Thyroid gland (tissue), 4 donors: ENCODE measurements around the gene ALKBH4. TPM values are rescaled to one million over a fixed set of nuclear protein-coding genes. Genes with fewer than 3 reads are reported as not detected.
"Not testable (repeated sequence)": the region's sequence is repeated elsewhere in the genome, so short reads cannot be mapped to it uniquely, and the experiment has no call there.

Experiments used
- DNase-seq, 2 donors: peaks; one replicate each; pipeline ENCODE4 v3.0.0-alpha.2; 2019
- H3K27ac ChIP-seq, 3 donors: fragments of 200-600 bp; sonication (generic); 1 replicate in 2 of 3; 2 replicates in 1 of 3; pipeline ENCODE4 v1.5.1; 2016 to 2019; ENCODE audit warnings: mild to moderate bottlenecking in 1 of 3, moderate library complexity in 1 of 3
- H3K27me3 ChIP-seq: fragments of 200-600 bp; sonication (generic); one replicate; pipeline ENCODE4 v1.5.1; 2019
- H3K36me3 ChIP-seq, 2 donors: fragments of 200-600 bp; sonication (generic); one replicate each; pipeline ENCODE4 v1.5.1; 2016 to 2019
- H3K4me1 ChIP-seq, 2 donors: fragments of 200-600 bp; sonication (generic); one replicate each; pipeline ENCODE4 v1.5.1; 2017 to 2019
- H3K4me3 ChIP-seq, 3 donors: fragments of 200-600 bp; sonication (generic); replicated peaks in 1 of 3; 1 replicate in 2 of 3; 2 replicates in 1 of 3; pipeline ENCODE4 v1.5.1; 2016; ENCODE audit warnings: mild to moderate bottlenecking in 1 of 3
- H3K9me3 ChIP-seq: fragments of 200-600 bp; sonication (generic); one replicate; pipeline ENCODE4 v1.5.1; 2017
- POLR2A ChIP-seq, 2 donors: fragments of 450-650 bp; IDR thresholded peaks; one replicate each; pipeline ENCODE4 v1.6.1; 2017; ENCODE audit warnings: antibody characterized with exemption in 2 of 2, mild to moderate bottlenecking in 2 of 2, moderate library complexity in 1 of 2
- WGBS, 2 donors: methylation state at CpG; one replicate each; pipeline ENCODE4 v1.1.5; 2017; 5-methylcytosine and 5-hydroxymethylcytosine counted together
- intact Hi-C: fragments of 100-400 bp; cut with DNase I; formaldehyde crosslinking; loops from one replicate; pipeline ENCODE4 v1.15.1; 2023
- total RNA-seq, 4 donors: library from RNA; depleted of rRNA; stranded (reverse); fragments of >200 nt; gene quantifications; one replicate each; pipeline ENCODE4 v1.2.3, GENCODE V29; 2016
- TF ChIP-seq, protein P1 (sequence below), 6 experiments: fragments of 200-600 bp in 3 of 6; fragments of 450-650 bp in 3 of 6; sonication (generic) in 3 of 6; IDR thresholded peaks; one replicate each; pipeline ENCODE4 v1.5.1; 2016 to 2019; ENCODE audit warnings: antibody characterized with exemption in 6 of 6, mild to moderate bottlenecking in 2 of 6, inconsistent platforms in 1 of 6, moderate library complexity in 1 of 6

Gene ALKBH4
- total RNA-seq, 4 donors from 2014 or later, result 16.9 to 42.2 (median 28.6) TPM

DNA sequence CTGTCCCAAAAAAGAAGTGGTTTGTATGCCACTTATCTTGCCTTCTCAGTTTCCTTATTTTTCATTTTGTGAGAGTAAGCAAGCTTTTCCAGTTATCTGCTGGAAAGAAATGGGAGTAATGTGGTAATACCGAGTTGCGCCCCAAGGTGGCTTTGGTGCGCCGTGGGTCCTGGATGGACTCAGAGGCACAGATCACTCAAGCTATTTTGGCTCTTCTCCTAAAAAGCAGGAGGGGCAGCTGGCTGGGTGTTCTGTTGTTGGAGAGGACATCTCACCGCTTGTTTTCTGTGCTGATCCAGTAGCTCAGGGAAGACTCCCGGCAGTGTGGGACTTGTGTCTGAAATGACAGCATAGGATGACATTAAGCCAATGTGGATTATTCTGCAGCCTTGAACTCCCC, 52.1 kb downstream of the ALKBH4 start:
- intact Hi-C loops, result no loop called here
- TF ChIP-seq, protein P1, sequence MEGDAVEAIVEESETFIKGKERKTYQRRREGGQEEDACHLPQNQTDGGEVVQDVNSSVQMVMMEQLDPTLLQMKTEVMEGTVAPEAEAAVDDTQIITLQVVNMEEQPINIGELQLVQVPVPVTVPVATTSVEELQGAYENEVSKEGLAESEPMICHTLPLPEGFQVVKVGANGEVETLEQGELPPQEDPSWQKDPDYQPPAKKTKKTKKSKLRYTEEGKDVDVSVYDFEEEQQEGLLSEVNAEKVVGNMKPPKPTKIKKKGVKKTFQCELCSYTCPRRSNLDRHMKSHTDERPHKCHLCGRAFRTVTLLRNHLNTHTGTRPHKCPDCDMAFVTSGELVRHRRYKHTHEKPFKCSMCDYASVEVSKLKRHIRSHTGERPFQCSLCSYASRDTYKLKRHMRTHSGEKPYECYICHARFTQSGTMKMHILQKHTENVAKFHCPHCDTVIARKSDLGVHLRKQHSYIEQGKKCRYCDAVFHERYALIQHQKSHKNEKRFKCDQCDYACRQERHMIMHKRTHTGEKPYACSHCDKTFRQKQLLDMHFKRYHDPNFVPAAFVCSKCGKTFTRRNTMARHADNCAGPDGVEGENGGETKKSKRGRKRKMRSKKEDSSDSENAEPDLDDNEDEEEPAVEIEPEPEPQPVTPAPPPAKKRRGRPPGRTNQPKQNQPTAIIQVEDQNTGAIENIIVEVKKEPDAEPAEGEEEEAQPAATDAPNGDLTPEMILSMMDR (IDR thresholded peaks at IDR 0.05), result peak in 5 of 6 experiments; percentile 17 to 49 (median 44)
- no peak for TF ChIP-seq POLR2A (IDR thresholded peaks at IDR 0.05)
- no peaks in the 10 kb centered on the region for H3K27me3 ChIP-seq
- peaks cover 0 to 7% of the 10 kb centered on the region in 2 donors for H3K4me1 ChIP-seq
- no peak overlapping the region for H3K27ac ChIP-seq
- H3K9me3 ChIP-seq, result no peaks in the 10 kb centered on the region
- H3K4me3 ChIP-seq, result no peak overlapping the region
- H3K36me3 ChIP-seq, result peaks cover 23 to 30% of the 10 kb centered on the region in 2 donors
- peak; percentile 60 to 68 for DNase-seq
- 62 to 70% methylated on average over 6 of the region's 6 CpGs for WGBS, 2 donors

DNA sequence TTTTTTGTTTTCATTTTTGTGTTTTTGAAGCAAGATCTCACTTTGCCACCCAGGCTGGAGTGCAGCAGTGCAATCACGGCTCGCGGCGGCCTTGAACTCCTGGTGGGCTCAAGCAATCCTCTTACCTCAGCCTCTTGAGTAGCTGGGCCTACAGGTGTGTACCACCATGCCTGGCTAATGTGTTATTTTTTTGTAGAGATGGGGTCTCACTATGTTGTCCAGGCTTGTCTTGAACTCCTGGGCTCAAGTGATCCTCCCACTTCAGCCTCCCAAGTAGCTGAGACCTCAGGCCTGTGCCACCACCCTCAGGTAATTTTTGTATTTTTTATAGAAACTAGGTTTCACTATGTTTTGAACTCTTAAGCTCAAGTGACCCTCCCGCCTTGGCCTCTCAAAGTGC, 53.7 kb downstream of the ALKBH4 start:
- Histone ChIP-seq H3K4me3 (no peak overlapping the region), H3K27me3 (no peaks in the 10 kb centered on the region), H3K27ac (no peak overlapping the region), H3K4me1 (peaks cover 0 to 7% of the 10 kb centered on the region in 2 donors), H3K36me3 (peaks cover 32 to 46% of the 10 kb centered on the region in 2 donors), H3K9me3 (no peaks in the 10 kb centered on the region)
- no peak for DNase-seq
- TF ChIP-seq, protein P1 (IDR thresholded peaks at IDR 0.05), result no peak
- no peak for TF ChIP-seq POLR2A (IDR thresholded peaks at IDR 0.05)
- intact Hi-C loops, result no loop called here
- 97% methylated on average over 5 of the region's 5 CpGs for WGBS, 2 donors

DNA sequence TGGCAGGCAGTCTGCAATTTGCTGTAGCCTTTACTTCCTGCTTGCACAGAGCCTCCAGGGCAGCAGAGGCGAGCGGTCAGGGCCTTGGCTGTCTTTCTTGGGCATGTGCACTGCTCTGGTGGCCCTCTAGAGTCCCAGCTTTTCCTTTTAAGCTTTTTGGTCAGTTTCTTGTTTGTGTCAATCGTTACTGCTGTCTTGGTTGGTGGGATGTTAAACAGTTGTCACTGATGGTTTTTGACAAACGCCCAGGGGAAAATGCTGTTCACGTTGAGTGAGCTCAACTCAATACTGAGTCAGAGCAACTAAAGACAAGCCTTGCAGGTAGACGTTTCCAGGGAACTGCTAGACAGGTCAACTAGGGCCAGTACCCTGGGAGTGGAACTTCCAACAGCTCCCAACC, 54.5 kb downstream of the ALKBH4 start:
- DNase-seq, result no peak
- no peaks in the 10 kb centered on the region for H3K9me3 ChIP-seq
- 78 to 88% methylated on average over 6 of the region's 6 CpGs for WGBS, 2 donors
- intact Hi-C loops, result no loop called here
- peaks cover 0 to 4% of the 10 kb centered on the region in 2 donors for H3K4me1 ChIP-seq
- H3K4me3 ChIP-seq, result no peak overlapping the region
- no peak overlapping the region for H3K27ac ChIP-seq
- peaks cover 40 to 52% of the 10 kb centered on the region in 2 donors for H3K36me3 ChIP-seq
- no peak for TF ChIP-seq POLR2A (IDR thresholded peaks at IDR 0.05)
- TF ChIP-seq, protein P1 (IDR thresholded peaks at IDR 0.05), result no peak
- H3K27me3 ChIP-seq, result no peaks in the 10 kb centered on the region

DNA sequence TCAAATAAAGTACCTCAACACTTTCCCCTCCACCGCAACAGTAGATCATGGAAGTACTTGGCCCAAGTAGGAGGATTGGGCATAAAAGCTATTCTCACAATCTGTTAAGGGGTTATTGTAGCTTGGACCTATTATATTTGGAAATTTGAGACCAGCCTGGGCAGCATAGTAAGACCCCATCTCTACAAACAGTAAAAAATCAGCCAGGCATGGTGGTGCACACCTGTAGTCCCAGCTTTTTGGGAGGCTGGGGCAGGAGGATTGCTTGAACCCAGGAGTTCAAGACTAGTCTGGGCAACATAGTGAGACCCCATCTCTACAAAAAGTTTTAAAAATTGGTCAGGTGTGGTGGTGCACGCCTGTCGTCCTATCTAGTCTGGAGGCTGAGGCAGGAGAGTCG, 55.3 kb downstream of the ALKBH4 start:
- no peaks in the 10 kb centered on the region for H3K27me3 ChIP-seq

DNA sequence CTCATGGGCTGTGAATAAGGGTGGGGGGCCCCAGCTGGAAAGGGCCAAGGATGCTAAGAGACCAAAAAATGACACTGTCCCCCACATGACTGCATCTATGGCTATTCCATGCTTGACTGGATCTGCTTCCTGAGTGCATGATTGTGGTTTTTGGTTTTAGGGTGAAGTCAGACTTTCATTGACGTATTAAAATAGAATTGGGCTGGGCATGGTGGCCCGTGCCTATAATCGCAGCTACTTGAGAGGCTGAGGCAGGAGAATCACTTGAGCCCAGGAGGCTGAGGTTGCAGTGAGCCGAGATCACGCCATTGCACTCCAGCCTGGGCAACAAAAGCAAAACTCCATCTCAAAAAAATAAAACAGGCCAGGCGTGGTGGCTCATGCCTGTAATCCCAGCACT, 56.1 kb downstream of the ALKBH4 start:
- H3K4me3 ChIP-seq, DNase-seq, H3K27me3 ChIP-seq, H3K4me1 ChIP-seq, intact Hi-C loops, H3K27ac ChIP-seq, H3K9me3 ChIP-seq: not testable (repeated sequence)
- H3K36me3 ChIP-seq, result peaks cover 41 to 59% of the 10 kb centered on the region in 2 donors
- WGBS, 2 donors, result 94 to 98% methylated on average over 6 of the region's 6 CpGs

More for the DNA sequence above, 55.3 kb downstream of the ALKBH4 start:
- Histone ChIP-seq H3K4me3 (no peak overlapping the region), H3K9me3 (no peaks in the 10 kb centered on the region), H3K4me1 (peaks cover 0 to 4% of the 10 kb centered on the region in 2 donors), H3K27ac (no peak overlapping the region), H3K36me3 (peaks cover 43 to 53% of the 10 kb centered on the region in 2 donors)
- 92 to 100% methylated on average over 4 of the region's 4 CpGs for WGBS, 2 donors
- no peak for DNase-seq
- intact Hi-C loops, result no loop called here
- TF ChIP-seq, protein P1 (IDR thresholded peaks at IDR 0.05), result no peak
- TF ChIP-seq POLR2A (IDR thresholded peaks at IDR 0.05), result no peak

DNA sequence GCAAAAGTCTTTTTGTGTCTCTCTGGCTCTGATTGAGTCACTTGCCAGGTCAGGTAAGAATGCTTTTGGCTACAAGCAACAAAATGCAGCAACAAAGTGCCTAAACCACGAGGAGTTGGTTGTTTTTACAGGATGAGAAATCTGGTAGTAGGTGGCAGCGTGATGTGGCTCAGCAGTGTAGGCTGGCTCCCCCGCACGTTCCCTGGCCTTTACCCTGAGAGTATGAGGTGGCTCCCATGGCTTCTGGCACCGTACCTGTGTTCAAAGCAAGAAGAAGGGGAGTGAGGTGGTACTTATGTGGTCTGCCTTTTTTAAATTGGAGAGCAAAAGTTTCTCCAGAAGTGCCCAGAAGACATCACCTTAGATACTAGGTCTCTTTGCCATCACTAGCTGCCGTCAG, 56.8 kb downstream of the ALKBH4 start:
- intact Hi-C loops, result no loop called here
- Histone ChIP-seq H3K27me3 (no peaks in the 10 kb centered on the region), H3K27ac (no peak overlapping the region), H3K9me3 (no peaks in the 10 kb centered on the region), H3K36me3 (peaks cover 45 to 62% of the 10 kb centered on the region in 2 donors), H3K4me3 (no peak overlapping the region), H3K4me1 (peaks cover 0 to 3% of the 10 kb centered on the region in 2 donors)
- WGBS, 2 donors, result 90 to 93% methylated on average over 6 of the region's 6 CpGs
- TF ChIP-seq POLR2A (IDR thresholded peaks at IDR 0.05), result no peak
- TF ChIP-seq, protein P1 (IDR thresholded peaks at IDR 0.05), result no peak
- DNase-seq, result no peak
